CD4-positive, alpha-beta T cell treated with Interleukin-4 for 4 hours (primary cell): ENCODE measurements around the gene SUMF1.

Experiments
- DNase-seq: peaks from one replicate; pipeline ENCODE4 v3.0.0-alpha.2; 2020

Gene SUMF1

GRCh38 chr3:4411236-4411635 is 55.8 kb downstream of the SUMF1 start:
- DNase-seq = no peak

- DNase-seq = no peak
Observed at GRCh38 chr3:4410606-4411005, 56.5 kb downstream of the SUMF1 start.

GRCh38 chr3:4409971-4410573 is 57.0 kb downstream of the SUMF1 start:
- no peak for DNase-seq

GRCh38 chr3:4409415-4409814 is 57.7 kb downstream of the SUMF1 start:
- DNase-seq = no peak

GRCh38 chr3:4408958-4409357 is 58.1 kb downstream of the SUMF1 start:
- no peak for DNase-seq

- DNase-seq = no peak
Observed at GRCh38 chr3:4407941-4408340, 59.1 kb downstream of the SUMF1 start.

- DNase-seq = no peak
Observed at GRCh38 chr3:4406746-4407568, 60.1 kb downstream of the SUMF1 start.

GRCh38 chr3:4404881-4405280 is 62.2 kb downstream of the SUMF1 start:
- DNase-seq = no peak

- no peak for DNase-seq
Observed at GRCh38 chr3:4401441-4401840, 65.6 kb downstream of the SUMF1 start.

GRCh38 chr3:4399476-4399875 is 67.6 kb downstream of the SUMF1 start:
- DNase-seq = no peak

- no peak for DNase-seq
Observed at GRCh38 chr3:4398941-4399245, 68.2 kb downstream of the SUMF1 start.

- DNase-seq = no peak
Observed at GRCh38 chr3:4398120-4398940, 68.7 kb downstream of the SUMF1 start.

GRCh38 chr3:4397466-4397865 is 69.6 kb downstream of the SUMF1 start:
- no peak for DNase-seq

- no peak for DNase-seq
Observed at GRCh38 chr3:4396542-4396941, 70.5 kb downstream of the SUMF1 start.

GRCh38 chr3:4396006-4396405 is 71.1 kb downstream of the SUMF1 start:
- no peak for DNase-seq

- DNase-seq = no peak
Observed at GRCh38 chr3:4395448-4395847, 71.6 kb downstream of the SUMF1 start.

- DNase-seq = no peak
Observed at GRCh38 chr3:4394567-4394966, 72.5 kb downstream of the SUMF1 start.

- DNase-seq = peak; percentile 42
Observed at GRCh38 chr3:4394048-4394447, 73.0 kb downstream of the SUMF1 start.

GRCh38 chr3:4392992-4393391 is 74.1 kb downstream of the SUMF1 start:
- no peak for DNase-seq

GRCh38 chr3:4387210-4388204 is 79.6 kb downstream of the SUMF1 start:
- DNase-seq = no peak

- DNase-seq = no peak
Observed at GRCh38 chr3:4385201-4385600, 81.9 kb downstream of the SUMF1 start.

GRCh38 chr3:4380013-4380412 is 87.1 kb downstream of the SUMF1 start:
- DNase-seq = no peak

GRCh38 chr3:4376499-4376898 is 90.6 kb downstream of the SUMF1 start:
- no peak for DNase-seq
